Measurements from ENCODE around the gene LRRC15. TPM values are rescaled to one million over a fixed set of nuclear protein-coding genes. Genes with fewer than 3 reads are reported as not detected.

Gene LRRC15
- total RNA-seq, 3 donors from 2014 or later, result 0.22 to 1.8 (median 0.29) TPM

DNA sequence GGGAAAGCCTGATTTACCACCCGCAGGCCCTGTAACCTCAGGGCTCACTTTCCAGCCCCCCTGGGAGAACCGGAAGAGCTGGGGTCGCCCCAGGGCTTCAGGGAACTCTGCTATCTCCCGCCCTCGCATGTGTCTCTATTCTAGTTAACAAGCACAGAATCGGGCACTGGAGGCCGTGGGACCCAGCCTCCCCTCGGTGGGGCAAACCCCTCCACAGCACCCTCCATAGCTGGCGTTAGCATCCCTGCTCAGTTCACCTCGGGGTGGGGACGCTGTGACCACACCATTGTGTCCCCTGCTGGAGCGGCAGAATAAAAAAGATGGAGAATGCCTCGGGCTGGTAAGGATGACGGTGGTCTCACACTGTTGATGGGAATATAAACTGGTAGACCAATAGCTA lies 3.5 kb upstream of the LRRC15 start:
- ATAC-seq, result no peak
- no peak overlapping the region for H3K4me3 ChIP-seq
- no peaks in the 10 kb centered on the region for H3K9me3 ChIP-seq
- TF ChIP-seq, protein P1, sequence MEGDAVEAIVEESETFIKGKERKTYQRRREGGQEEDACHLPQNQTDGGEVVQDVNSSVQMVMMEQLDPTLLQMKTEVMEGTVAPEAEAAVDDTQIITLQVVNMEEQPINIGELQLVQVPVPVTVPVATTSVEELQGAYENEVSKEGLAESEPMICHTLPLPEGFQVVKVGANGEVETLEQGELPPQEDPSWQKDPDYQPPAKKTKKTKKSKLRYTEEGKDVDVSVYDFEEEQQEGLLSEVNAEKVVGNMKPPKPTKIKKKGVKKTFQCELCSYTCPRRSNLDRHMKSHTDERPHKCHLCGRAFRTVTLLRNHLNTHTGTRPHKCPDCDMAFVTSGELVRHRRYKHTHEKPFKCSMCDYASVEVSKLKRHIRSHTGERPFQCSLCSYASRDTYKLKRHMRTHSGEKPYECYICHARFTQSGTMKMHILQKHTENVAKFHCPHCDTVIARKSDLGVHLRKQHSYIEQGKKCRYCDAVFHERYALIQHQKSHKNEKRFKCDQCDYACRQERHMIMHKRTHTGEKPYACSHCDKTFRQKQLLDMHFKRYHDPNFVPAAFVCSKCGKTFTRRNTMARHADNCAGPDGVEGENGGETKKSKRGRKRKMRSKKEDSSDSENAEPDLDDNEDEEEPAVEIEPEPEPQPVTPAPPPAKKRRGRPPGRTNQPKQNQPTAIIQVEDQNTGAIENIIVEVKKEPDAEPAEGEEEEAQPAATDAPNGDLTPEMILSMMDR (IDR thresholded peaks at IDR 0.05), result no peak
- intact Hi-C loops (cut with DNase I, micrococcal nuclease), result no loop called here
- DNase-seq, result no peak
- no peaks in the 10 kb centered on the region for H3K4me1 ChIP-seq (ENCODE audit: low read depth)
- no peaks in the 10 kb centered on the region for H3K36me3 ChIP-seq (ENCODE audit: low read depth)

DNA sequence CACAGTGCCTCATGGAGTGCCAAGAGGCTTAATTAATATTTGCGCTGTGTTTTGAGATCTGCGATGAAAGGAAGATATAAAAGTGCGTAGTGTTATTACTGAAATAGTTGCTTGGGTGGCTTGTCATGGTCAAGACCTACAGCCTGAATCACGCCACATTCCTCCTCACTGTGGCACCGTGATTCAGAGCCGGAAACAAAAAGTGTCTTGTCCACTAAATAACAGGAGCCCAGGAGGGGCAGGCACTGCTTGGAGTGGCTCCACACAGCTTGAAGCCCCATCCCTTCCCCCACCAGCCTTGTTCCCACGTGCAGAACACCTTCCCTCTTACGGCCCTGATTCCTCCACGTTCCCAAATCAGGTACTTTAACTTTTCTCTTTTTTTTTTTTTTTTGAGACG lies 1.2 kb upstream of the LRRC15 start:
- Histone ChIP-seq H3K9me3 (no peaks in the 10 kb centered on the region), H3K4me1 (ENCODE audit: low read depth) (no peaks in the 10 kb centered on the region), H3K4me3 (no peak overlapping the region), H3K36me3 (ENCODE audit: low read depth) (no peaks in the 10 kb centered on the region)
- DNase-seq (no peak), ATAC-seq (no peak)
- intact Hi-C loops (cut with DNase I, micrococcal nuclease), result no loop called here
- TF ChIP-seq, protein P1 (IDR thresholded peaks at IDR 0.05), result no peak

DNA sequence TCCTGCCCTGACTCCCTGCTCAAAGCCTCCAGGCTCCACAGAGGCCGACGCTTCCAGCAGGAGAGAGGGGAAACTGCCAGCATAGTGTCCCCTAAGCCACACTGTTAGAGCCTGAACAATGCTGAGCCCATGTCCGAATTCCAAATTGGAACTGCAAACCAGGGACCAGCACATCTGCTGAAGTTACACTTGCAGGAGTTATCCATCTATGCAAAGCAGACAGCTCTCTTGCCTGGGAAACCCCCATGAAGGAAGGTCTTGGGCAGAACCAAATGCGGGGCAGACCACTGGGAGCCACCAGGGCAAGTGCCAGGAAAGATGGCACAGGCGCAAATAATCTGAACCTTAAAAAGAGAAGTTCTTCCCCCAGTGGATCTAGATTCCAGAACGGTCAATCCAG lies 625 bp downstream of the LRRC15 start:
- TF ChIP-seq, protein P1 (IDR thresholded peaks at IDR 0.05), result no peak
- no peak for ATAC-seq
- no peak for DNase-seq
- H3K4me3 ChIP-seq, result no peak overlapping the region
- H3K9me3 ChIP-seq, result no peaks in the 10 kb centered on the region
- intact Hi-C loops (cut with DNase I, micrococcal nuclease), result no loop called here
- H3K36me3 ChIP-seq (ENCODE audit: low read depth), result no peaks in the 10 kb centered on the region
- H3K4me1 ChIP-seq (ENCODE audit: low read depth), result no peaks in the 10 kb centered on the region

DNA sequence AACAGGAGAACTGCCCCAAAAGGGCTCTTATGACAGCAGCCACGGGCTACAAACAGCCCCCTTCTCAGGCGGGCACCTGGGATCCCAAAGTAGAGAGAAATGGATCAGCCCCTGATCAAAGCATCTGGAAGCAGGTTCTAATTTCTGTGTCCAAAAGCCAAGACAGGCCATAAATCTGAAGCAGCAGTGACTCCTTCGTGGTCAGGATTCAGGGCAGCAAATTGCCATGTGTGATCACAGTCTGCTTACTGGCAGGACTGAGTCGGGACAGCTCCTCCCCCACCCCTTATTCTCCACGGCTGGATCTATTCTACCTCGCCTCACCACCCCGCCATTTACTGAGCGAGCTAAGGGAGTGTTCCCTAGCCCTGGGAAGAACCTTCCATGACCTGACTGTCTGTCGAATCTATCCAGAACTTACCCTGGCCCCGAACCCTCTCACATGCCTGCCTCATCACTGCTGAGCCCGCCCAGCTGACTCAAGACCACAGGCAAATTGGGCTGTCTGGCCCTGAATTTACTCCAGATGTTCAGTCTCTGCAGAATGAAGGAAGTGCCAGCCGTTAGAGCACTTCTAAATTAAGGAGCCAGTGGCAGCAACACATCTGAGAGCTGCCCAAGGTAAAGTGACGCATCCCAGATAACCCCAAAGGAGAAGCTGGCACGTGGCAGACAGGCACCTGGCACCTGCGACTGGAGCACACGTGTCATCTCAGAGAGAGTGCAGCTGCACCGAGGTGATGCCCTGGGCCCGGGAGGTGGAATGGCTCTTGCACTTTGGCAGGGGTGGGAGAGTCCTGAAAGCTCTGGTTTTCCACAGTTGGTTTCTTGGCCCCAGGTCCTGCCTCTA lies 1.3 kb downstream of the LRRC15 start:
- DNase-seq, result no peak
- no peaks in the 10 kb centered on the region for H3K36me3 ChIP-seq (ENCODE audit: low read depth)
- intact Hi-C loops (cut with DNase I, micrococcal nuclease), result no loop called here
- H3K9me3 ChIP-seq, result no peaks in the 10 kb centered on the region
- H3K4me3 ChIP-seq, result no peak overlapping the region
- TF ChIP-seq, protein P1 (IDR thresholded peaks at IDR 0.05), result no peak
- H3K4me1 ChIP-seq (ENCODE audit: low read depth), result no peaks in the 10 kb centered on the region
- ATAC-seq, result no peak

DNA sequence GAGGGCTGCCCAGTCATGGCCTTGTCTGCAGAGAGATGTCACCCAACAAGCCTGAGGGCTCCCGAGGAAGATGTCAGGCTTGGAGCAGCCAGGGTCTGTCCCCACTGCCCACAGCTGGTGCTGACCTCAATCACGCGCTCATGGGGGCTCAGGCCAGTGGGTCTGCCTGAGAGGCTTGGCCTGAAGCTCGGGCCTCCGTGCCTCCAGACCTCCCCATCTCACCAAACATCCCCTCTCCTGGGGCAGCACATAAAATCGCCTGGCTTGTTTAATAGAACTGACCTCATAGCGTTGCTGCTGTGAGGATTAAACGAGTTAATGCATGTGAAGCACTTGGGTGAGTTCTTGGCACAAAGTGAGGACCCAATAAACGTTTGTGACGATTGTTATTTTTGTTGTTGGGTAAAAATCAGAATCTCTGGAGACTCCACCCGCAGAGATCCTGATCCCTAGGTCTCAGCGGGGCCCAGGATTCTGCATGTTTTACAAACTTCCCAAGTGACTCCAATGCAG lies 3.5 kb downstream of the LRRC15 start:
- intact Hi-C loops (cut with DNase I, micrococcal nuclease), result no loop called here
- H3K36me3 ChIP-seq (ENCODE audit: low read depth), result no peaks in the 10 kb centered on the region
- no peak overlapping the region for H3K4me3 ChIP-seq
- no peak for DNase-seq
- H3K4me1 ChIP-seq (ENCODE audit: low read depth), result no peaks in the 10 kb centered on the region
- TF ChIP-seq, protein P1 (IDR thresholded peaks at IDR 0.05), result no peak
- no peaks in the 10 kb centered on the region for H3K9me3 ChIP-seq
- ATAC-seq, result no peak
